HepG2 (cell line): ENCODE data around the gene PRM2. TPM values are rescaled to one million over a fixed set of nuclear protein-coding genes. Genes with fewer than 3 reads are reported as not detected.

Experiments
- ATF1 ChIP-seq: IDR thresholded peaks from 2 replicates; pipeline ENCODE4 v1.6.1; 2016; ENCODE audit warnings: mild to moderate bottlenecking, control low read depth
- EP300 ChIP-seq, 3 experiments: sonication (generic) in 1 of 3; formaldehyde crosslinking in 1 of 3; IDR thresholded peaks; 2 replicates each; pipeline versions ENCODE4 v1.5.1 to v1.6.1; 2011 to 2020; ENCODE audit warnings: low read depth in 2 of 3, low read length in 2 of 3, borderline replicate concordance in 1 of 3, improper control_type of control experiment in 1 of 3, mild to moderate bottlenecking in 1 of 3, missing genetic modification reagents in 1 of 3, moderate library complexity in 1 of 3
- FOSL2 ChIP-seq: sonication (generic); formaldehyde crosslinking; IDR thresholded peaks from 2 replicates; pipeline ENCODE4 v1.4.0; 2020; ENCODE audit warnings: missing genetic modification reagents
- KLF11 ChIP-seq: IDR thresholded peaks from 2 replicates; pipeline ENCODE4 v1.6.1; 2016; ENCODE audit warnings: missing compliant biosample characterization
- SIN3A ChIP-seq: IDR thresholded peaks from 2 replicates; pipeline ENCODE4 v1.6.1; 2011; ENCODE audit warnings: low read depth, mild to moderate bottlenecking, control low read depth, low read length, borderline replicate concordance
- SRSF9 ChIP-seq: fragments of 200-400 bp; formaldehyde crosslinking; IDR thresholded peaks from 2 replicates; pipeline ENCODE4 v1.6.1; 2018; ENCODE audit warnings: borderline replicate concordance, mild to moderate bottlenecking, low read depth, low read length; ENCODE audit not compliant: insufficient read depth, poor library complexity, severe bottlenecking
- TBL1XR1 ChIP-seq: fragments of 150-350 bp; IDR thresholded peaks from 2 replicates; pipeline ENCODE4 v1.6.1; 2014; ENCODE audit warnings: borderline replicate concordance, low read length; ENCODE audit not compliant: partially characterized antibody
- TCF12 ChIP-seq, 2 experiments: fragments of 450-650 bp in 1 of 2; sonication (generic) in 1 of 2; formaldehyde crosslinking in 1 of 2; IDR thresholded peaks; 2 replicates each; pipeline versions ENCODE4 v1.6.1 to v1.8.0; 2017 to 2022; ENCODE audit warnings: antibody characterized with exemption in 1 of 2, mild to moderate bottlenecking in 1 of 2, missing genetic modification reagents in 1 of 2, moderate library complexity in 1 of 2
- ZKSCAN8 ChIP-seq: IDR thresholded peaks from 2 replicates; pipeline ENCODE4 v1.6.1; 2016; ENCODE audit warnings: borderline replicate concordance, missing genetic modification reagents, missing compliant biosample characterization
- ZNF232 ChIP-seq: sonication (generic); formaldehyde crosslinking; IDR thresholded peaks from 2 replicates; pipeline ENCODE4 v1.4.0; 2020; ENCODE audit warnings: missing genetic modification reagents, borderline replicate concordance
- ZNF441 ChIP-seq: sonication (generic); formaldehyde crosslinking; IDR thresholded peaks from 2 replicates; pipeline ENCODE4 v1.7.0; 2021; ENCODE audit warnings: missing genetic modification reagents, borderline replicate concordance
- ZNF496 ChIP-seq: sonication (generic); formaldehyde crosslinking; IDR thresholded peaks from 2 replicates; pipeline ENCODE4 v1.8.1; 2023; ENCODE audit warnings: mild to moderate bottlenecking, moderate library complexity, missing genetic modification reagents; ENCODE audit not compliant: insufficient replicate concordance
- ZNF563 ChIP-seq: sonication (generic); formaldehyde crosslinking; IDR thresholded peaks from 2 replicates; pipeline ENCODE4 v1.8.0; 2022; ENCODE audit warnings: mild to moderate bottlenecking, moderate library complexity, missing genetic modification reagents
- polyA plus RNA-seq, 8 experiments: library from polyadenylated mRNA; depleted of rRNA in 3 of 8; stranded (reverse) in 7 of 8; unstranded in 1 of 8; fragments of >200 nt; fragmentation: Illumina TruSeq in 4 of 8; extraction: Trizol in 4 of 8; gene quantifications; 2 replicates each; pipeline versions ENCODE4 v1.2.1 to v1.2.3, GENCODE V29; 2011 to 2016; ENCODE audit warnings: low read depth in 4 of 8, missing spikeins in 1 of 8, mixed read lengths in 1 of 8; ENCODE audit not compliant: insufficient read depth in 1 of 8
- total RNA-seq, 5 experiments: library from RNA; depleted of rRNA; stranded (reverse); fragments of >200 nt; fragmentation: Illumina TruSeq; extraction: Trizol; gene quantifications; 2 replicates each; pipeline ENCODE4 v1.2.3, GENCODE V29; 2016; ENCODE audit warnings: low read depth in 1 of 5
- TF ChIP-seq, protein P1 (sequence below): sonication (generic); formaldehyde crosslinking; IDR thresholded peaks from 2 replicates; pipeline ENCODE4 v1.5.1; 2020; ENCODE audit warnings: mild to moderate bottlenecking, missing genetic modification reagents, moderate library complexity
- TF ChIP-seq, protein P2 (sequence below): sonication (generic); formaldehyde crosslinking; IDR thresholded peaks from 2 replicates; pipeline ENCODE4 v1.5.0; 2020; ENCODE audit warnings: mild to moderate bottlenecking, low read depth, missing genetic modification reagents, borderline replicate concordance
- TF ChIP-seq, protein P3 (sequence below): fragments of 450-650 bp; IDR thresholded peaks from 2 replicates; pipeline ENCODE4 v1.6.1; 2017
- TF ChIP-seq, protein P4 (sequence below): sonication (generic); formaldehyde crosslinking; IDR thresholded peaks from 2 replicates; pipeline ENCODE4 v1.8.0; 2022; ENCODE audit warnings: missing genetic modification reagents, low read depth, mild to moderate bottlenecking, borderline replicate concordance
- TF ChIP-seq, protein P5 (sequence below): sonication (generic); formaldehyde crosslinking; IDR thresholded peaks from 2 replicates; pipeline ENCODE4 v1.4.0; 2020; ENCODE audit warnings: missing genetic modification reagents
- TF ChIP-seq, protein P6 (sequence below): sonication (generic); formaldehyde crosslinking; IDR thresholded peaks from 2 replicates; pipeline ENCODE4 v1.4.0; 2020; ENCODE audit warnings: mild to moderate bottlenecking, missing genetic modification reagents

PRM2 gene
- total and polyA plus RNA-seq, 2 of the 13 experiments (the other 11 are each of a cell fraction or from before 2014, with no cell fraction given): 0.54 TPM; not detected in 1

DNA sequence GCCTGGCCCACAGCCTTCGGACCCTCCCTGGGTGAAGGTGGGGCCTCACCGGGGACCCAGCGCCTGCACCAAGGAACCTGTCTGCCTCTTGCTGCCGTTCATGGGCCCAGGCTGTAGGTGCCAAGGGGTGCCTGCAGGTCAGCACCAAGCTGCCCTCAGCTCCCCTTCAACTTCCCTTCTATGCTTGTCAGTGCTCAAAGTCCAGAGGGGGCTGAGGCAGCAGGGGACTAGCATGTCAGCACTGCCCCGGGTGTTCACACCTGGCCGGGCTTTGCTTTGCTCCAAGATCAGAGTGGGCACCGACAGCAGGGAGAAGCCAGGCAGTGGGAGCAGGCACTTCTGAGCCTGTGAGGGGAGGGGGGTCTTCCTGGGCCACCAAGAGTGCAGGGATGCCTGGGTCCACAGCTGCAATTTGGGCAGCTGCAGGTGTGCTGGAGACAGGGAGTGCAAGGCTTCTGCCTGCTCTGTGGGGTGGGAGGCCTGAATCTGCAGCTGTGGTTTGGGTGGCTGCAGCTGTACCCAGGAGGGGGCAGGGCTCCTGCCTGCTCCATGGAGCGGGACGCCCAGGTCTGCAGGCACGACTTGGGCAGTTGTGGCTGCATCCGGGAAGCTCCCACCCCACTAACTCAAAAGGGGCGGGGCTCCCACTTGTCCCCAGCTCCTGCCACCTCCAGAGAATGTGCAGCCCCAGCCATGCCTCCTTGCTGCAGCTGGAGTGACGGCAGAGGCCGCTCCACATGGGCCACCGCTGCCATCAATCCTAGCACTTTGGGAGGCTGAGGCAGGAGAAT lies 32.4 kb upstream of the PRM2 start (continued):
- TF ChIP-seq TBL1XR1 (no peak), ATF1 (CRISPR knock-in tag) (no peak), EP300 (IDR thresholded peaks at IDR 0.05; ENCODE audit: low read depth in 2 of 2, low read length in 2 of 2) (peak in 1 of 2 experiments; percentile 56; a peak in 1 of 4 replicates), EP300 (CRISPR knock-in tag; IDR thresholded peaks at IDR 0.05; ENCODE audit: borderline replicate concordance) (peak; percentile 73), ZKSCAN8 (no peak; the same call in 1 of the 2 replicates), TCF12 (IDR thresholded peaks at IDR 0.05) (no peak), TCF12 (CRISPR knock-in tag; IDR thresholded peaks at IDR 0.05) (no peak), ZNF441 (no peak; the same call in 1 of the 2 replicates), SIN3A (0 out of 2 replicates have a peak, but pooled peaks have one; percentile 48), FOSL2 (CRISPR knock-in tag) (peak; percentile 46), KLF11 (CRISPR knock-in tag) (no peak), ZNF563 (CRISPR knock-in tag) (no peak), SRSF9 (no peak), ZNF496 (no peak), ZNF232 (no peak)
- TF ChIP-seq, protein P1, sequence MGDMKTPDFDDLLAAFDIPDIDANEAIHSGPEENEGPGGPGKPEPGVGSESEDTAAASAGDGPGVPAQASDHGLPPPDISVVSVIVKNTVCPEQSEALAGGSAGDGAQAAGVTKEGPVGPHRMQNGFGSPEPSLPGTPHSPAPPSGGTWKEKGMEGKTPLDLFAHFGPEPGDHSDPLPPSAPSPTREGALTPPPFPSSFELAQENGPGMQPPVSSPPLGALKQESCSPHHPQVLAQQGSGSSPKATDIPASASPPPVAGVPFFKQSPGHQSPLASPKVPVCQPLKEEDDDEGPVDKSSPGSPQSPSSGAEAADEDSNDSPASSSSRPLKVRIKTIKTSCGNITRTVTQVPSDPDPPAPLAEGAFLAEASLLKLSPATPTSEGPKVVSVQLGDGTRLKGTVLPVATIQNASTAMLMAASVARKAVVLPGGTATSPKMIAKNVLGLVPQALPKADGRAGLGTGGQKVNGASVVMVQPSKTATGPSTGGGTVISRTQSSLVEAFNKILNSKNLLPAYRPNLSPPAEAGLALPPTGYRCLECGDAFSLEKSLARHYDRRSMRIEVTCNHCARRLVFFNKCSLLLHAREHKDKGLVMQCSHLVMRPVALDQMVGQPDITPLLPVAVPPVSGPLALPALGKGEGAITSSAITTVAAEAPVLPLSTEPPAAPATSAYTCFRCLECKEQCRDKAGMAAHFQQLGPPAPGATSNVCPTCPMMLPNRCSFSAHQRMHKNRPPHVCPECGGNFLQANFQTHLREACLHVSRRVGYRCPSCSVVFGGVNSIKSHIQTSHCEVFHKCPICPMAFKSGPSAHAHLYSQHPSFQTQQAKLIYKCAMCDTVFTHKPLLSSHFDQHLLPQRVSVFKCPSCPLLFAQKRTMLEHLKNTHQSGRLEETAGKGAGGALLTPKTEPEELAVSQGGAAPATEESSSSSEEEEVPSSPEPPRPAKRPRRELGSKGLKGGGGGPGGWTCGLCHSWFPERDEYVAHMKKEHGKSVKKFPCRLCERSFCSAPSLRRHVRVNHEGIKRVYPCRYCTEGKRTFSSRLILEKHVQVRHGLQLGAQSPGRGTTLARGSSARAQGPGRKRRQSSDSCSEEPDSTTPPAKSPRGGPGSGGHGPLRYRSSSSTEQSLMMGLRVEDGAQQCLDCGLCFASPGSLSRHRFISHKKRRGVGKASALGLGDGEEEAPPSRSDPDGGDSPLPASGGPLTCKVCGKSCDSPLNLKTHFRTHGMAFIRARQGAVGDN (CRISPR knock-in tag): peak; percentile 98
- TF ChIP-seq, protein P2, sequence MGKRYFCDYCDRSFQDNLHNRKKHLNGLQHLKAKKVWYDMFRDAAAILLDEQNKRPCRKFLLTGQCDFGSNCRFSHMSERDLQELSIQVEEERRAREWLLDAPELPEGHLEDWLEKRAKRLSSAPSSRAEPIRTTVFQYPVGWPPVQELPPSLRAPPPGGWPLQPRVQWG (CRISPR knock-in tag): no peak
- TF ChIP-seq, protein P3, sequence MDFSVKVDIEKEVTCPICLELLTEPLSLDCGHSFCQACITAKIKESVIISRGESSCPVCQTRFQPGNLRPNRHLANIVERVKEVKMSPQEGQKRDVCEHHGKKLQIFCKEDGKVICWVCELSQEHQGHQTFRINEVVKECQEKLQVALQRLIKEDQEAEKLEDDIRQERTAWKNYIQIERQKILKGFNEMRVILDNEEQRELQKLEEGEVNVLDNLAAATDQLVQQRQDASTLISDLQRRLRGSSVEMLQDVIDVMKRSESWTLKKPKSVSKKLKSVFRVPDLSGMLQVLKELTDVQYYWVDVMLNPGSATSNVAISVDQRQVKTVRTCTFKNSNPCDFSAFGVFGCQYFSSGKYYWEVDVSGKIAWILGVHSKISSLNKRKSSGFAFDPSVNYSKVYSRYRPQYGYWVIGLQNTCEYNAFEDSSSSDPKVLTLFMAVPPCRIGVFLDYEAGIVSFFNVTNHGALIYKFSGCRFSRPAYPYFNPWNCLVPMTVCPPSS: no peak
- TF ChIP-seq, protein P4, sequence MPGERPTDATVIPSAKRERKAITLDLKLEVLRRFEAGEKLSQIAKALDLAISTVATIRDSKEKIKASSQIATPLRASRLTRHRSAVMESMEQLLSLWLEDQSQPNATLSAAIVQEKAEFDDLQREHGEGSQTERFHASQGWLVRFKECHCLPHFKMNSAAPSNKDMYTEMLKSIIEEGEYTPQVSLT (CRISPR knock-in tag): no peak
- TF ChIP-seq, protein P5, sequence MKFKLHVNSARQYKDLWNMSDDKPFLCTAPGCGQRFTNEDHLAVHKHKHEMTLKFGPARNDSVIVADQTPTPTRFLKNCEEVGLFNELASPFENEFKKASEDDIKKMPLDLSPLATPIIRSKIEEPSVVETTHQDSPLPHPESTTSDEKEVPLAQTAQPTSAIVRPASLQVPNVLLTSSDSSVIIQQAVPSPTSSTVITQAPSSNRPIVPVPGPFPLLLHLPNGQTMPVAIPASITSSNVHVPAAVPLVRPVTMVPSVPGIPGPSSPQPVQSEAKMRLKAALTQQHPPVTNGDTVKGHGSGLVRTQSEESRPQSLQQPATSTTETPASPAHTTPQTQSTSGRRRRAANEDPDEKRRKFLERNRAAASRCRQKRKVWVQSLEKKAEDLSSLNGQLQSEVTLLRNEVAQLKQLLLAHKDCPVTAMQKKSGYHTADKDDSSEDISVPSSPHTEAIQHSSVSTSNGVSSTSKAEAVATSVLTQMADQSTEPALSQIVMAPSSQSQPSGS (CRISPR knock-in tag): no peak; the same call in 1 of the 2 replicates
- TF ChIP-seq, protein P6, sequence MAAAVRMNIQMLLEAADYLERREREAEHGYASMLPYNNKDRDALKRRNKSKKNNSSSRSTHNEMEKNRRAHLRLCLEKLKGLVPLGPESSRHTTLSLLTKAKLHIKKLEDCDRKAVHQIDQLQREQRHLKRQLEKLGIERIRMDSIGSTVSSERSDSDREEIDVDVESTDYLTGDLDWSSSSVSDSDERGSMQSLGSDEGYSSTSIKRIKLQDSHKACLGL (CRISPR knock-in tag): peak; percentile 44; the same call in 1 of the 2 replicates
